HG02938 (cell line): Measurements from ENCODE around the gene ZBTB3.
A peak's percentile ranks its signal among the peaks of the same experiment; 100 is the strongest.
"Not testable (repeated sequence)": the region's sequence is repeated elsewhere in the genome, so short reads cannot be mapped to it uniquely, and the experiment has no call there.

Source experiments
- ATAC-seq: cut with Tn5 transposase; IDR thresholded peaks from one replicate; pipeline ENCODE4 v1.9.1; 2021; ENCODE audit warnings: mild to moderate bottlenecking, moderate library complexity; ENCODE audit not compliant: unreplicated experiment

ZBTB3 gene

DNA sequence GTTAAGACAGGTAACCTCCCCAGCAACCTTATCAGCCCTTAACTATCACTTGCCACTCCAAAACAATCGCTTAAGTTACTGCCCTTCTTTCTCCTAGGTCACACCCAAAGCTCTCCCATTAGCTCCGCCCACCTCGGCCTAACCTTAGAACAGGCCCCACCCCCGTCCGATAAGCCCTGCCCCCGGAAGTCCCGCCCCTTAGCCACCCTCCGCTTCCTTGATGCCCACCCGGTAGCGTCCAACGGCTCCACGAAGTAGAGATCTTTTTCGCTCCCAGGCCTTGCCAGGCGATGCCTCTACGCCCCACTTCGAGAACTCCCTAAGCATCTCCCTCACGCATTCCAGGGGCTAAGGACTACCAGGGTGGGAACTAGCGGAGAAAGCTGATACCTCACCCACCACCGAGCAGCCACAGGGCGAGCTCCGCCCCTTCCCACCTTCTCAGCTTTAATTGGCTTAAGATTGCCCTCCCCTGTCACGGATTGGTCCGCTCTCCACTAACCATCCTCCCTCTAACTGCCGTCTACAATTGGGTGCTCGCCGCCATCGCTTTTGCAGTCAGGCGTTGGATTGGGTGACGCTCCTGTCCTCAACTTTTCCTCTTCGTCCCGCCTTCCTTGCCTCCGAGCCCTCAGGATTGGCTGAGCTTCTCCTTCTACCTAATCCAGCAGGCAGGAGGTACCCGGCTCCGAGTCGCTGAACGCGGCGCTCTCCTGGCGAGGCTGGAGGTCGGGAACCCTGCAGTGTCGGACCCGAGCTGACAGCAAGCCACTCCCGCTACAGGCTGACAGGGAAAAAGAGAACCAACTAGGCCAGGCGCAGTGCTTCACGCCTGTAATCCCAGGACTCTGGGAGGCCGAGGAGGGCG, at the start of gene ZBTB3:
Gene ZBTB3 (minus strand): TSS at position 425 of the 868 bp plus-strand sequence. CDS start 496 bp downstream, outside the sequence.
- peak; percentile 96 for ATAC-seq

DNA sequence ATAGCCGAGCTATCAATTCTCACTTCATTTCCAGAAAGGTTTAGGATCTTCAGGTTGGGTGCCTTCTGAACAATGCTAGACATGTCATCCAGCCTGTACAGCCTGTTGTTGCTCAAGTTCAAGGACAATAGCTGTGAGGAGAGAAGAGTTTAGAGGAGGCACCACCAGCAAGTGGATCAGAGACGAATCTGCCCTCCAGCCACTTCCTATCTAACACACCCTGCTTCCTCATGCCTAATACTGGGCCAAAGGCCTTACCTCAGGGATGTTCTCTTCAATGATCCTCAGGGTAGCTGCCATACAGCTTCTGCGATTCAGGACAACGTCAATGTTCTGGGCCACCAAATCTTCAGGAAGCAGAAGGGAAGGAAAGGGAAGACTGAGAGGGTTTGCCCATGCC, 47.1 kb upstream of the ZBTB3 start:
- no peak for ATAC-seq

DNA sequence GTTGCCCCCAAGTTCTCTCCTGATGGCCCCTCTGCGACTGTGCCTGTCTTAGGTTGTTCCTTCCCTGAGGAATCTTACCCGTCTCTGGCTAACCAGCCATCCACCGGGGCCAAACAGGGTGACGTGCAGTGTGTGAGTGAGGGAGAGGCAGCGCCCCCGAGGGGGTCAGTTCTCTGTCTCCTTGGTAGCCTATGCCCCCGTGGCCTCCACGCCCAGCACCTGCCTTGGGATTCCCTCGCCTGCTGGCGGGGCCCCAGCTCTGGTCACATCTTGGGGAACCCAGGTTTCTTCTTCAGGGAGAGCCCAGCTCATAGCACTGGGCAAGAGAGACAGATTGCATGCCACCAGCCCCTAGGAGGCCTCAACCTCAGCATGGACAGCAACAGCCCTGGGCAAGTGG, 45.5 kb upstream of the ZBTB3 start:
- ATAC-seq, result no peak

DNA sequence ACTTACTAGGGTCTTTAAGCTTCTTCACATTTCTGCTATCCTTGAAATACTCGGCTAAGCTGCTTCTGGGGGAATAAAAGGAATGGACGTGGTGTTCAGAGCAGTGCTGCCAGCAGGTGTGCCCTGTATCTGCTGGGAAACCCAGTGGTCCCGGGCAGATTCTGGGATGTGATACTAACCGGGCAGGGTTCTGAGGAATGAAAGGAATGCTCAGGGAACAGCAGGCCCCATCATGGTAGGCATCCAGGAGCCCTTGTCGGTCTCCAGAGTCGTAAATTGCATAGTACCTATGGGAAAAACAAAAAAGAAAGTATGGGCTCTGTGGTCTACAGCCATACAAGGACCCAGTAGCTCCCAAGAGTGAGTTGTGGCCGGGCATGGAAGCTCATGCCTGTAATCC, 42.3 kb upstream of the ZBTB3 start:
- no peak for ATAC-seq

DNA sequence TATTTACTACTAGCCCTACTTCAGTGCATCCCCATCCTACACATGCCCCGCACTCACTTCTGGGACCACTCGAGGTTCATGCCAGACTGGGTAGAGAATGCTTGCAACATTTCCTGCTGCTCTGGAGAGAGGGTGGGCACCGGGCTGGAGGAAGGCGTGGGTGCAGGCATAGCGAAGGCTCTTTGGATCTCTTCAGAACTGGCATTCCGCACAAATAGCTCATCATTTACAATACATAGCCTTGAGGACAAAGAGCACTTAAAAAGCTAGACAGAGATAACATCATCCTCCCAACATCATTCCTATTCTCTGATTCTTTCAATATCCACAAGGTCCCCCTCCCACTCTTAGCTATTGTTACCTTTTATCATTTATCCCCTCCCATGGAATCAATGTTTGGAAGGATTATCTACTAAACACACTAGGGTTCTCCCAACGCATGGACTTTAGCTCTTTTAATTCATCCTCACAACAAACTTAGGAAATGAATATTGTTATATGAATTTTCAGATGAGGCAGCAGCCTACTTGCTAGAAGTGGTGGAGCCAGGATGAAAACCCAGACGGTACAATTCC, 40.3 kb upstream of the ZBTB3 start:
- no peak for ATAC-seq

DNA sequence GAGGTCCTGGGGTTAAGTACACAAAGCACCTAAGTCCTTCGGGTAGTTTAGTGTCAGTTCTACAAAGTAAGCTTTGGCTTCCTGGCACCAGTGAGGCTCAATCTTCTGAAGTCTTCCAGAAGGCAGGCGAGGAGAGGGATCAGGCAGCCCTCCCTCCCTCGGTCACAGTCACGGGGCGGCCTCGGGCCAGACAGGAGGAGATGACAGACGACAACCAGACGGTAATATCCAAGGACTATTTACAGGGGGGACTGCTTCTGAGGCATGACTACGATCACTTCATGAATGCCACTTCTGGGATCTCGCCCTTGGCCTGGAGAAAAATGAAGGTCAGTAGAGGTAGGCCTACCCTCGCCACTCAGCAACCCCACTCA, 38.2 kb upstream of the ZBTB3 start:
- no peak for ATAC-seq

DNA sequence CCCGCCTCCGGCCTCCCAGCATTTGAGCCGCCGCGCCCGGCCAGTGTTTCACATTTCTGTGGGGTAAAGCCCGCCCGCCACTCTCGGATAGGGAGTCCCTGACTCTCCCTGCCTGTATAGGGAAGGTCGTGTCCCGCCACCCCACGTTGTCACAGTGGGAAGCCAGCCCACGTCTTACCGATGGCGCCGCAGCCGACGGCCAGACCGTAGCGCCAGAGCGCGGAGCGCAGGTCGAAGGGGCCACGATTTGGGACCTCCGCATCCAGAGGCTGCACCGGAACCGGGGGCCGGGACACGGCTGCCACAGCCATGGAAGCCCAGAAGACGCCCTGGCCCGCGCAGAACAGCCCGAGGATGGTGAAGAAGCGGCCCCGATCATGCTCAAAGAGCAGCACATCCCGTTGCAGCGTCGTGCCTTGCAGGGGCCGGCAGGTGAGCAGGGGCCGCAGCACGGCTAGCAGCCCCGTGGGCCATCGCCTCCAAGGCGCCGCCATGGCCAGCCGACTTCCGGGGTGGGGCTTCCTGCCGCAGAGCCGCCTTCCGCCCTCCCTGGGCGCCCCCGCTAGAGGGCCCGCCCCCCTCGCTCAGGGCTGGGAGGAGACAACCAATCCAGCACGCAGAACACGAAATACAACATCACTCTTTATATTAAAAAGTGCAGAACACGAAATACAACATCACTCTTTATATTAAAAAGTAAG, 37.7 kb upstream of the ZBTB3 start, which contains the start of gene TMEM223:
Gene TMEM223 (minus strand): TSS at position 506 of the 701 bp plus-strand sequence. CDS start 12 bp downstream, at position 494.
- peak; percentile 42 for ATAC-seq

DNA sequence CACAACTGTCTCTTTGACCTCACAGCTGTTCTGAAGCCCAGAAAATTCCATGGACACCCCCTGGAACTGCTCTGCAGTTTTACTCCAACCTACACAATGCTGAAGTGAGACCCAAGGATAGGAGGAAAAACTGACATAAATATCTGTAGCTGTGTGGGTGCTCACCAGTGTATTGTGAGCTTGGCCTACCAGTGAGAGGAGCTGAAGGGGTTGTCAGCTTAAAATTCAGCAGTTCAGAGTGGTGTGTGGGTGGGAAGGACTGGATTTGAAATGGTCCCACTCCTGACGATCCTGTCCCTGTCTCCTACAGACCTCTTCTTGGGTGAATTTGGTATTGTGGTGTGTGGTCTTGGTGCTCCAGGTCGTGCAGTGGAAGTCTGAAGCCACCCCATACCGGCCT, 35.6 kb upstream of the ZBTB3 start:
- no peak for ATAC-seq

DNA sequence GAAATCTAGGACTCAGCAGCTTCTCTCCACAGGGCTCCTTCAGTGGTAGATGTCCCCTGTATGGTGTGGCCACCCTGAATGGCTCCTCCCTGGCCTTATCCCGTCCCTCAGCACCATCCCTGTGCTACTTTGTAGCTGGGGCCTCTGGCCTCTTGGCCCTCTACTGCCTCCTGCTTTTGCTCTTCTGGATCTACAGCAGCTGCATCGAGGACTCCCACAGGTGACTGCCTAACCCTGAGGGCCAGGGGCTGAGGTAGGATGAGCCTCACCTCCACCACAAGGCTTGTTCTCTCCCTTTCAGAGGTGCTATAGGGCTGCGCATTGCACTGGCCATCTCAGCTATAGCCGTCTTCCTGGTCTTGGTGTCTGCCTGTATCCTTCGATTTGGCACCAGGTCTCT, 35.0 kb upstream of the ZBTB3 start:
- no peak for ATAC-seq

DNA sequence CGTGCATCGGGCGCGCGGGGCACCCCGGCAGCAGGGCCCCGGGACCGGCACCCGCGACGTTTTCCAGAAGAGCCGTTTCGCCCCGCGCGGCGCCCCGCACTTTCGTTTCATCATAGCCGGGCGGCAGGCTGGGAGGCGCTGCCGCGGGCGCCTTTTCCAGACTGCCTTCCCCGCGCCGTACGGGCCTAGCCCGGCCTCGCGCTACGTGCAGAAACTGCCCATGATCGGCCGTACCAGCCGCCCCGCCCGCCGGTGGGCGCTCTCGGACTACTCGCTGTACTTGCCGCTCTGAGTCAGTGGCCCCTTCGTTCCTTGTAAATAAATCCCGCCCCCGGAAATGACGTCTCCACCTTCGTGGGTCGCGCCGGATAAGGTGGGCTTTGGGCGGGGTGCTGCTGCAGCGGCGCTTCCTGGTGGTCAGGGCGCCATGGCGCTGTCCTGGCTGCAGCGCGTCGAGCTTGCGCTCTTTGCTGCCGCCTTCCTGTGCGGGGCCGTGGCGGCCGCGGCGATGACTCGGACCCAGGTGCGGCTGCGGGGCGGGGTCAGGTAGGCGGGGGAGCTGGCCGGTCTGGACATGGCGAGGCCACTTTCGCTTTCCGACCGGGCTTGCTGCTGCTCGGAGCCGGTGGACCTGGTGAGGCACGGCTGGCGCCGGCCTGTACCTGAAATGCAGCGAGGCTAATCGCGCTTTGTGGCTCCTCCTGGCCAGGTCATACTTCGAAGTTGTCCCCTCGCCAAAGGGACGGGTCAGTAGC, 33.2 kb upstream of the ZBTB3 start, which contains the start of gene TMEM179B:
Gene TMEM179B (plus strand): TSS at position 398 of the 755 bp plus-strand sequence. CDS start 30 bp downstream, at position 428.
- ATAC-seq, result peak; percentile 66

DNA sequence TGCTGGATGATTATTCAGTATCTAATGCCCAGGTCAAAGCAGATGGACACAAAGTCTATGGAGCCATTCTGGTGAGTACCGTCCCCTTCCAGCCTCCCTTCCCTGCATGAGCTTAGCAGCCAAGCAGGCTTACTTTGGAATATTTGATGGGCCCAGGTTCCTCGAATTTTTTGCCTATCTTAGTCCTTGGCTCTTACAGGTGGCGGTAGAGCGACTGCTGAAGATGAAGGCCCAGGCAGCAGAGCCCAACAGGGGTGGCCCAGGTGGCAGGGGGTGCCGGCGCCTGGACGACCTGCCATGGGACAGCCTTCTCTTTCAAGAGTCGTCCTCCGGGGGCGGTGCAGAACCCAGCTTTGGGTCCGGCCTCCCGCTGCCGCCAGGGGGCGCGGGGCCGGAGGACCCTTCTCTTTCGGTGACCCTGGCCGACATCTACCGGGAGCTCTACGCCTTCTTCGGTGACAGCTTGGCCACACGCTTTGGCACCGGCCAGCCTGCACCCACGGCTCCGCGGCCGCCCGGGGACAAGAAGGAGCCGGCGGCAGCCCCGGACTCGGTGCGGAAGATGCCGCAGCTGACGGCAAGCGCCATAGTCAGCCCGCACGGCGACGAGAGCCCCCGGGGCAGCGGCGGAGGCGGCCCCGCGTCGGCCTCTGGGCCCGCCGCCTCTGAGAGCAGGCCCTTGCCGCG, 32.5 kb upstream of the ZBTB3 start:
- ATAC-seq, result peak; percentile 61

DNA sequence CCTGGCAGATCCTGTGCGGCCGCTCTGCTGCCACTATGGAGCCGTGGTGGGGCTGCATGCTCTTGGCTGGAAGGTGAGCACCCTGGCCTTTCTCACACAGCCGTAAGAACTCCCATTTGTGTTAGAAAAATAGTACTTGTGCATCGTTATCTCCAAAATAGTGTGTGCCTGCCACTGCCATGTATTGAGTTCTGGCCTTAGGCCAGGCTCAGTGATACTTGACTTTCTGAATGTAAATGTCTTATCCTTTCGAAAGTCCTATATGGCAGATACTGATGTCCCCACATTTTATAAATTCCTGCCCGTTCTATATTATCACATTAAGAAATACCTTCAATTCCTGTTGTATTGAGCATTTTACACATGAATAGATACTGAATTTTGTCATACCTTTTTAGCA, 28.8 kb upstream of the ZBTB3 start:
- ATAC-seq, result no peak

DNA sequence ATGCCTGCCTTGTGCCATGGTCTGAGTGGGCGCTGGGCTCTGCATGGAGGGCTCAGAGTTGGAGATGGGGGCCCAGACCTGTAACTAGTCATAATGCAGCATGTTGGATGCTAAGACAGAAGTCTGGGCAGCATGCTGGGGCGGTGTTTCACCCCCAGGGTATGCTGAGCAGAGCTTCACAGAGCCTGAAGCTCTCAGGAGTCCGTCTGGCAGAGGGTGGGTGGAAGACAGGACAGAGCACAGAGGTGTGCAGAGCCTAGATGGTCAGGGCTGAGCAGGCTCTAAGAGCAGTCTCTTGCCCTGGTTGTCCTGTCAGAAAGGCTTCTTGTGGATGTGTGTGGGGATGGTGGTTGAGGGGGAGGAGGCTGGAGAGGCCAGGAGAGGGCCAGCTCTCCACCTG, 24.5 kb upstream of the ZBTB3 start:
- no peak for ATAC-seq

DNA sequence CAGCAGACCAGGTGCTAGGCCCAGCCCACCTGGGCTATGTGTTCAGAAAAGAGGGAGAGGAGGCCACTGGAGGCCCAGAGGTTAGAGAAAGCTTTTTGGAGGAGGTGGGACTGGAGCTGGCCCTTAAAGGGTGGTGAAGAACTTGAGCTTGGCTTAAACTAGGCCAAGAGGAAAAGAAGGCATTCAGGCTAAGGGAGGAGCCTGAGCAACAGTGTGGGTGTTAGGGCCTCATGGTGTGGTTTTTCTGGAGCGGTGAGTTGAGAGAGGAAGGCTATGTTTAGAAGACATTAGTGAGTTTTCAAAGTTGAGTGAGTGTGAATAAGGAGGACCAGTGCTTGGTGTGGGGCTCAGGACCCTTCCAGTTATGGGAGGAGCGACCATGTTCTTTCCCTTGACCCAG, 23.4 kb upstream of the ZBTB3 start:
- ATAC-seq, result no peak

DNA sequence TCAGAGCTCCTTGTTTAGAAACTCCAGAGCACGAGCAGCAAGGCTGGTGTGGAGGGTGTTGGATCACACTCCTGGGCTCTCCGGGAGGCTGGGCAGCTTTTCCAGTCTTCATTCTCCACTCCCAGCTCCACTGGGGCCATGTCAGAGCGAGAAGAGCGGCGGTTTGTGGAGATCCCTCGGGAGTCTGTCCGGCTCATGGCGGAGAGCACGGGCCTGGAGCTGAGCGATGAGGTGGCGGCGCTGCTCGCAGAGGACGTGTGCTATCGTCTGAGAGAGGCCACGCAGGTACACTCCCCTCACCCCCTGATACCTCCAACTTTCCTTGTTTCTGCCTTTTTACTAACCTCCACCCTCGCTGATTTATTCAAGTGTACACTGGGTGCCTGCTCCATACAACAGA, 21.7 kb upstream of the ZBTB3 start:
- ATAC-seq, result no peak

DNA sequence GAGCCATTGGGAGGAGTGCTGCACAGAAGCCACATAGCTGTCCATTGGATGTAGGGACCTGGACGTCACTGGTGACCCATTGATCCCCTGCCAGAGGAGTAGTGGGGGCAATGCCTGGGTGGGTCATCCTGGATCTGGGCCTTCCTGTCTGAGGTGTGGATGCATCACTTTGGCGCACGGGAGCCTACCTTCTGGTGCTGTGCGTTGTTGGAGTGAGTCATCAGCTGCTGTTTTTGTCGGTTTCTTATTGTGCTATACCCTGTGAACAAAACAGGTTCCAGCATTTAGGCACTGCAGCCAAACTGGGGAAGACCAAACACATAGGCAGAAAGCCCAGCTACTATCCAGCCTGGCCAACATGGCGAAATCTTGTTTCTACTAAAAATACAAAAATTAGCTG, 20.4 kb upstream of the ZBTB3 start:
- no peak for ATAC-seq

DNA sequence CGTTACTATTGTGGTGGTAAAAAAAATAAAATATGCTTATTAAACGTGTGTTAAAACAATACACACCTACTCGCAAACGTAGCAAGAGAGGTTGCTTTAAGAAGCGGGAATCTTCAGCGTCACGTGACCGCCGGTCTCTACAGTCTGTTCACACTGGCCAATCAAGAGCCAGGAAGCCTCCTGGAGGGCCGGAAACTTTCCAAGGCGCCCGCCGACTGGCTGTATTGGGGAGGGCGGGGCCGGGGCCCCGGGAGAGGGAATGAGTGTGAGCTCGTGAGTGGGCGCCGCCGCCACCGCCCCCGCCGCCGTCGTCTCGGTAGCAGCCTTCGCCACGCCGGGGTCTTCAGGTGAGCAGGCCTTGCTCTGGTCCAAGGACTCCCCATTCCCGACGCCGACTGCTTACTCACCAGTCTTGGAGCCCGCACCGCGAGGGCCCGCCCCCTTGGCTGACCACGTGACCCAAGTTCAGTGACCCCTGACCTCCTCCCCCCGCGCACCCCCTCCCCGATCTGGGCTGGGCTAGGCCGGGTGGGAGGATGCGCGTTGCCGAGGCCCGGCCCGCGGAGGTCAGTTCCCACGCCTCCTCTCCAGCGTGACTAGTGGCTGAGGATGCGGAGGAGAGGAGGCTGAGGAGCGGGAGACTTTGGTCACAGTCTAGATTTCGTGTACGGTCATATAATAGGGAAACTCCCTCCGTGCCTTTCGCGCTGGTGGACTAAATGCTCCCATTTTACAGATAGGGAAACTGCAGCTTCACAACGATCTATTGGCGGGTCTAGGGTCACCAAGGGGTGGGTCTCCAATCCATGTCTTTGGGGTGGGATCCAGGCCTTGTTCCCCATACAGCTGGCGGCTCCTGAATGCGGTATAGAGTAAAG, 17.4 kb upstream of the ZBTB3 start, which contains the start of gene TAF6L:
Gene TAF6L (plus strand): TSS at position 253 of the 878 bp plus-strand sequence. CDS start 4,388 bp downstream, outside the sequence.
- ATAC-seq, result peak; percentile 82

DNA sequence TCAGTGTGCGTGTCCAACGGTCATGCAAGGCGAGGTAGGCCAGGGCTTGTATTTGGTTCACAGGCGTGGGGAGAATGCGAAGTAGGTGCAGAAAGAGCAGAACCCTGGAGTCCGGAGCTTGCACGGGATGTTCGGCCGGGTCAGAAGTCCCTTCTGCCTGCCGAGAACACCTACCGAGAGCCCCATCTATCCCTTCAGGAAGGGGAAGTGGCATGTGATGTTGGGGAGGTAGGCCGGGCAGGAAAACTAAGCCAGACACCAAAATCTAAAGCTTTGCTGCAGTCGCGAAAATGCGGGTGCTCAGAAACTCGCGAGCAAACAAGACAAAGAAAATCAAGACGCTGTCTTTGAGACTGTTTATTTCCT, 16.8 kb upstream of the ZBTB3 start:
- ATAC-seq, result no peak

DNA sequence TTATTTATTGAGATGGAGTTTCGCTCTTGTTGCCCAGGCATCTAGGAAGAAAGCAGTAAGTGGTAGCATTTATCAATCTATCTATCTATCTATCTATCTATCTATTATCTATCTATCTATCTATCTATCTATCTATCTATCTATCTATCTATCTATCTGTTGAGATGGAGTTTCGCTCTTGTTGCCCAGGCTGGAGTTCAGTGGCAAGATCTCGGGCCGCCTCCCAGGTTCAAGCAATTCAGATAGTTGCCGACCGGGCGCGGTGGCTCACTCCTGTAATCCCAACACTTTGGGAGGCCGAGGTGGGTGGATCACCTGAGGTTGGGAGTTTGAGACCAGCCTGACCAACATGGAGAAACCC, 6.9 kb upstream of the ZBTB3 start:
- not testable (repeated sequence) for ATAC-seq
